K562 (cell line): ENCODE data around the gene BRMS1. TPM values are rescaled to one million over a fixed set of nuclear protein-coding genes. Genes with fewer than 3 reads are reported as not detected.

Experiments
- DPF2 ChIP-seq: fragments of 450-650 bp; IDR thresholded peaks from 2 replicates; pipeline ENCODE4 v1.6.1; 2016
- EP400 ChIP-seq: fragments of 450-650 bp; IDR thresholded peaks from 2 replicates; pipeline ENCODE4 v1.6.1; 2017; ENCODE audit warnings: antibody characterized with exemption, mild to moderate bottlenecking, moderate library complexity
- GATA2 ChIP-seq: sonication (generic); formaldehyde crosslinking; IDR thresholded peaks from 2 replicates; pipeline ENCODE4 v1.4.0; 2020; ENCODE audit warnings: mild to moderate bottlenecking, missing genetic modification reagents
- NCOA6 ChIP-seq: fragments of 450-650 bp; IDR thresholded peaks from 2 replicates; pipeline ENCODE4 v1.6.1; 2017; ENCODE audit warnings: mild to moderate bottlenecking
- NRF1 ChIP-seq, 2 experiments: fragments of 450-650 bp; IDR thresholded peaks in 1 of 2; conservative IDR thresholded peaks in 1 of 2; 2 replicates each; pipeline ENCODE4 v1.6.1; 2014; ENCODE audit warnings: mild to moderate bottlenecking in 2 of 2
- SLC30A9 ChIP-seq: fragments of 250-450 bp; sonication (Bioruptor Pico); IDR thresholded peaks from 2 replicates; pipeline ENCODE4 v1.8.0; 2022; ENCODE audit warnings: mild to moderate bottlenecking, moderate library complexity
- SP1 ChIP-seq: sonication (generic); formaldehyde crosslinking; IDR thresholded peaks from 2 replicates; pipeline ENCODE4 v1.8.1; 2022; ENCODE audit warnings: mild to moderate bottlenecking, missing genetic modification reagents
- polyA plus RNA-seq, 8 experiments: library from polyadenylated mRNA; depleted of rRNA in 4 of 8; stranded (reverse) in 5 of 8; unstranded in 3 of 8; fragments of >200 nt; fragmentation: Nextera tagmentation in 2 of 8; fragmentation: Illumina TruSeq in 1 of 8; extraction: Ambion mirVana in 2 of 8; extraction: Trizol in 1 of 8; gene quantifications; 2 replicates each; pipeline versions ENCODE4 v1.2.1 to v1.2.3, GENCODE V29; 2011 to 2014; ENCODE audit warnings: inconsistent platforms in 1 of 8, missing spikeins in 1 of 8
- total RNA-seq, 7 experiments: library from RNA; depleted of rRNA in 6 of 7; stranded (reverse); fragments of >200 nt in 6 of 7; fragmentation: Illumina TruSeq in 2 of 7; extraction: Trizol in 2 of 7; gene quantifications; 2 replicates each; pipeline versions ENCODE4 v1.2.1 to v1.2.3, GENCODE V29; 2011 to 2021; ENCODE audit warnings: low replicate concordance in 1 of 7
- TF ChIP-seq, protein P1 (sequence below): fragments of 450-650 bp; IDR thresholded peaks from 2 replicates; pipeline ENCODE4 v1.7.1; 2018; ENCODE audit warnings: mild to moderate bottlenecking, low read depth; ENCODE audit not compliant: partially characterized antibody
- TF ChIP-seq, protein P2 (sequence below): sonication (generic); formaldehyde crosslinking; IDR thresholded peaks from 2 replicates; pipeline ENCODE4 v1.8.0; 2023; ENCODE audit warnings: mild to moderate bottlenecking, missing genetic modification reagents
- TF ChIP-seq, protein P3 (sequence below): fragments of 250-450 bp; sonication (Bioruptor Pico); IDR thresholded peaks from 2 replicates; pipeline ENCODE4 v1.9.0; 2021; ENCODE audit warnings: mild to moderate bottlenecking
- TF ChIP-seq, protein P4 (sequence below), 2 experiments: fragments of 450-650 bp; conservative IDR thresholded peaks; 2 replicates each; pipeline ENCODE4 v1.6.1; 2017; ENCODE audit warnings: mild to moderate bottlenecking in 2 of 2, moderate library complexity in 2 of 2
- TF ChIP-seq, protein P5 (sequence below): IDR thresholded peaks from 3 replicates; pipeline ENCODE4 v1.6.1; 2011; ENCODE audit warnings: borderline replicate concordance, mild to moderate bottlenecking; ENCODE audit not compliant: insufficient read length, insufficient read depth

The BRMS1 gene
- total and polyA plus RNA-seq, 9 of the 15 experiments (the other 6 are each of a cell fraction or from before 2014, with no cell fraction given) = 2.2 to 78.8 (median 33.4) TPM

DNA sequence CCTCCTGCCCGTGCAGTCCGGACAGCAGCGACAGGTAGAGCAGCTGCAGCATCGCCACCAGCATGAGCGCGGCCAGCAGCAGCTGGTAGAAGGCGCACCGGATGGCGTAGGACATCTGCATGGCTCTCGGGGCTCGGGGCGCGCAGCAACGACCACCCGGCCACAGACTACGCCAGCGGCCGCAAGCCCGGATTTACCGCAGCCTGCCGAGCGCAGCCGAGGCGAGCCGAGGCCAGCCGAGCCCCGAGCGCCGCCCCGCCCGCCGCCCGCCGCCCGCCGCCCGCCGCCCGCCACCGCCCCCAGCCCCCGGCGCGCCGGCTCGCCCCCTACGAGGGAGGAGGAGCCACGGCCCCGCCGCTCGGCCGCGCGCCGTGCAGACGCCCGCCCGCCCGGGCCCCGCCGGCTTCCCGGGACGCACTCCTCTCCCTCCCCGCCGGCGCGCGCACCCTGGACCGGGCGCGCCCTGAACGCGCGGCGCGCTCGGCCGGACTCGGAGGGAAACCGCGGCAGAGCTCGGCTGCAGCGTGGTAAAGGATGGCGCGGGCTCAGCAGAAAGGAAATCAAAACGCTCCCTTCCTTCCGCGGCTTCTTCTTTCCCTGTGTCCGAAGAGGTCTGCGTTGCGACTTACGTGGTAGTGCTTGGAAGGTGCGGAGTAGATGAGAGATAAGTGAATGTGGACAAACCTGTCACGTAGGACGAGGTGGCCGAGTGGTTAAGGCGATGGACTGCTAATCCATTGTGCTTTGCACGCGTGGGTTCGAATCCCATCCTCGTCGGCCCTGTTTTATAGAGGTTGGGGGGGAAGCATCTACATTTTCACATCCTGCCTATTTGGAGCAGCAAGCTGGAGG is 2.7 kb upstream of the BRMS1 start, which contains the start of gene B4GAT1 (continued):
- TF ChIP-seq, protein P1, sequence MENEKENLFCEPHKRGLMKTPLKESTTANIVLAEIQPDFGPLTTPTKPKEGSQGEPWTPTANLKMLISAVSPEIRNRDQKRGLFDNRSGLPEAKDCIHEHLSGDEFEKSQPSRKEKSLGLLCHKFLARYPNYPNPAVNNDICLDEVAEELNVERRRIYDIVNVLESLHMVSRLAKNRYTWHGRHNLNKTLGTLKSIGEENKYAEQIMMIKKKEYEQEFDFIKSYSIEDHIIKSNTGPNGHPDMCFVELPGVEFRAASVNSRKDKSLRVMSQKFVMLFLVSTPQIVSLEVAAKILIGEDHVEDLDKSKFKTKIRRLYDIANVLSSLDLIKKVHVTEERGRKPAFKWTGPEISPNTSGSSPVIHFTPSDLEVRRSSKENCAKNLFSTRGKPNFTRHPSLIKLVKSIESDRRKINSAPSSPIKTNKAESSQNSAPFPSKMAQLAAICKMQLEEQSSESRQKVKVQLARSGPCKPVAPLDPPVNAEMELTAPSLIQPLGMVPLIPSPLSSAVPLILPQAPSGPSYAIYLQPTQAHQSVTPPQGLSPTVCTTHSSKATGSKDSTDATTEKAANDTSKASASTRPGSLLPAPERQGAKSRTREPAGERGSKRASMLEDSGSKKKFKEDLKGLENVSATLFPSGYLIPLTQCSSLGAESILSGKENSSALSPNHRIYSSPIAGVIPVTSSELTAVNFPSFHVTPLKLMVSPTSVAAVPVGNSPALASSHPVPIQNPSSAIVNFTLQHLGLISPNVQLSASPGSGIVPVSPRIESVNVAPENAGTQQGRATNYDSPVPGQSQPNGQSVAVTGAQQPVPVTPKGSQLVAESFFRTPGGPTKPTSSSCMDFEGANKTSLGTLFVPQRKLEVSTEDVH = peak; percentile 76
- TF ChIP-seq, protein P2, sequence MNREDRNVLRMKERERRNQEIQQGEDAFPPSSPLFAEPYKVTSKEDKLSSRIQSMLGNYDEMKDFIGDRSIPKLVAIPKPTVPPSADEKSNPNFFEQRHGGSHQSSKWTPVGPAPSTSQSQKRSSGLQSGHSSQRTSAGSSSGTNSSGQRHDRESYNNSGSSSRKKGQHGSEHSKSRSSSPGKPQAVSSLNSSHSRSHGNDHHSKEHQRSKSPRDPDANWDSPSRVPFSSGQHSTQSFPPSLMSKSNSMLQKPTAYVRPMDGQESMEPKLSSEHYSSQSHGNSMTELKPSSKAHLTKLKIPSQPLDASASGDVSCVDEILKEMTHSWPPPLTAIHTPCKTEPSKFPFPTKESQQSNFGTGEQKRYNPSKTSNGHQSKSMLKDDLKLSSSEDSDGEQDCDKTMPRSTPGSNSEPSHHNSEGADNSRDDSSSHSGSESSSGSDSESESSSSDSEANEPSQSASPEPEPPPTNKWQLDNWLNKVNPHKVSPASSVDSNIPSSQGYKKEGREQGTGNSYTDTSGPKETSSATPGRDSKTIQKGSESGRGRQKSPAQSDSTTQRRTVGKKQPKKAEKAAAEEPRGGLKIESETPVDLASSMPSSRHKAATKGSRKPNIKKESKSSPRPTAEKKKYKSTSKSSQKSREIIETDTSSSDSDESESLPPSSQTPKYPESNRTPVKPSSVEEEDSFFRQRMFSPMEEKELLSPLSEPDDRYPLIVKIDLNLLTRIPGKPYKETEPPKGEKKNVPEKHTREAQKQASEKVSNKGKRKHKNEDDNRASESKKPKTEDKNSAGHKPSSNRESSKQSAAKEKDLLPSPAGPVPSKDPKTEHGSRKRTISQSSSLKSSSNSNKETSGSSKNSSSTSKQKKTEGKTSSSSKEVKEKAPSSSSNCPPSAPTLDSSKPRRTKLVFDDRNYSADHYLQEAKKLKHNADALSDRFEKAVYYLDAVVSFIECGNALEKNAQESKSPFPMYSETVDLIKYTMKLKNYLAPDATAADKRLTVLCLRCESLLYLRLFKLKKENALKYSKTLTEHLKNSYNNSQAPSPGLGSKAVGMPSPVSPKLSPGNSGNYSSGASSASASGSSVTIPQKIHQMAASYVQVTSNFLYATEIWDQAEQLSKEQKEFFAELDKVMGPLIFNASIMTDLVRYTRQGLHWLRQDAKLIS (CRISPR knock-in tag) = peak; percentile 12; the same call in 1 of the 2 replicates
- TF ChIP-seq, protein P3, sequence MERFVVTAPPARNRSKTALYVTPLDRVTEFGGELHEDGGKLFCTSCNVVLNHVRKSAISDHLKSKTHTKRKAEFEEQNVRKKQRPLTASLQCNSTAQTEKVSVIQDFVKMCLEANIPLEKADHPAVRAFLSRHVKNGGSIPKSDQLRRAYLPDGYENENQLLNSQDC (CRISPR knock-in tag) = 0 out of 2 replicates have a peak, but pooled peaks have one; percentile 46
- TF ChIP-seq SLC30A9 (CRISPR knock-in tag) (no peak), SP1 (peak; percentile 93), NRF1 (conservative IDR thresholded peaks at IDR 0.05 in 1 of 2, IDR thresholded peaks at IDR 0.05 in 1 of 2) (peak; percentile 55 to 69), EP400 (peak; percentile 46; the same call in 1 of the 2 replicates), NCOA6 (no peak), GATA2 (CRISPR knock-in tag) (peak; percentile 79), DPF2 (0 out of 2 replicates have a peak, but pooled peaks have one; percentile 25)
- TF ChIP-seq, protein P4, sequence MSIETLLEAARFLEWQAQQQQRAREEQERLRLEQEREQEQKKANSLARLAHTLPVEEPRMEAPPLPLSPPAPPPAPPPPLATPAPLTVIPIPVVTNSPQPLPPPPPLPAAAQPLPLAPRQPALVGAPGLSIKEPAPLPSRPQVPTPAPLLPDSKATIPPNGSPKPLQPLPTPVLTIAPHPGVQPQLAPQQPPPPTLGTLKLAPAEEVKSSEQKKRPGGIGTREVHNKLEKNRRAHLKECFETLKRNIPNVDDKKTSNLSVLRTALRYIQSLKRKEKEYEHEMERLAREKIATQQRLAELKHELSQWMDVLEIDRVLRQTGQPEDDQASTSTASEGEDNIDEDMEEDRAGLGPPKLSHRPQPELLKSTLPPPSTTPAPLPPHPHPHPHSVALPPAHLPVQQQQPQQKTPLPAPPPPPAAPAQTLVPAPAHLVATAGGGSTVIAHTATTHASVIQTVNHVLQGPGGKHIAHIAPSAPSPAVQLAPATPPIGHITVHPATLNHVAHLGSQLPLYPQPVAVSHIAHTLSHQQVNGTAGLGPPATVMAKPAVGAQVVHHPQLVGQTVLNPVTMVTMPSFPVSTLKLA (conservative IDR thresholded peaks at IDR 0.05) = peak in 1 of 2 experiments; percentile 15; a peak in 1 of 4 replicates
- TF ChIP-seq, protein P5, sequence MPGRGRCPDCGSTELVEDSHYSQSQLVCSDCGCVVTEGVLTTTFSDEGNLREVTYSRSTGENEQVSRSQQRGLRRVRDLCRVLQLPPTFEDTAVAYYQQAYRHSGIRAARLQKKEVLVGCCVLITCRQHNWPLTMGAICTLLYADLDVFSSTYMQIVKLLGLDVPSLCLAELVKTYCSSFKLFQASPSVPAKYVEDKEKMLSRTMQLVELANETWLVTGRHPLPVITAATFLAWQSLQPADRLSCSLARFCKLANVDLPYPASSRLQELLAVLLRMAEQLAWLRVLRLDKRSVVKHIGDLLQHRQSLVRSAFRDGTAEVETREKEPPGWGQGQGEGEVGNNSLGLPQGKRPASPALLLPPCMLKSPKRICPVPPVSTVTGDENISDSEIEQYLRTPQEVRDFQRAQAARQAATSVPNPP = no peak
